Measurements from ENCODE around the gene ERF. TPM values are rescaled to one million over a fixed set of nuclear protein-coding genes. Genes with fewer than 3 reads are reported as not detected.
A peak's percentile ranks its signal among the peaks of the same experiment; 100 is the strongest.

The ERF gene
- total and polyA plus RNA-seq, 2 of the 8 experiments (the other 6 are each of a cell fraction or from before 2014, with no cell fraction given), result 43.7 to 62.7 TPM

DNA sequence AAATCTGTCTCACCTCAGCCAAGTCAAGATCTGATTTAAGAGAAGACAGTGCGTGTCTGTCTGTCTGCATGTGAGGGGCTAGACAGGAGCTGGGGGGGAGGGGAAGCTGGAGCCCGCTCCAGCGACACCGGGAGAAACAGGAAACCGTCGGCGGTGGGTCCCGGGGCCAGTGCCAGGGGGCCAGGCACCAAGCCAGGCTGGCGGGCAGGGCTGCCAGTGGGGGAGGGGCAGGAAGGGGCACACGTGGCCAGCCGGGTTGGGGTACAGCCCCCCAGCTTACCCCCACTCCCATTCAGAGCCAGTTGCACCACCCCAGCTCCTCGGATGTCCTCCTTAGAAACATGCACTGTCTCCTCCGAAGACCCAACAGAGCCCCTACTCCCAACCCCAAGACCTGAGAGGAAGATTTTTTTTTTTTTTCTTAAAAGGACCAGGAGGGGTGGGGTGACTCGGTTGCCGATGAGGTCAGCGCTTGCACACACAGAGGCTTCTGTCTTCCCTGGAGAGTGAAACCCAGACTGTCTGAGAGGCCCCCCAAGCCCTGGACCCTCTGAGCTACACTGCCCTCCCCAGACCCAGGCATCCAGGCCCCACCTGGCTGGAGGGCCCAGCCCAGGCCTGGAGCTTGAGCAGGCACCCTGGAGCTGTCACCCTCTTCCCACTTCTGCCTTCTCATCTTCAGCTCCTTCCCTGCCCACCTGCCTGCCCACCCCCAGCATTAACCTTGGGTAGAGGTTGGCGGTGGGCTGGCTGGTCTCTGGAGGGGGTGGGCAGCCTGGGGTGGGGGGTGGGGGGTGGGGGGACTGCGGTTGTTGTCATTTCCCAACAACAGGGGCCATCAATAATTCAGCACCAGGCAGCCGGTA lies 4.0 kb downstream of the ERF start:
- peaks cover 4 to 33% of the 10 kb centered on the region in 2 experiments; a peak in 3 of 4 replicates for H3K79me2 ChIP-seq (ENCODE audit: control insufficient read depth in 1 of 2, insufficient read depth in 2 of 2, low read length in 2 of 2)

More for the DNA sequence above, 4.0 kb downstream of the ERF start:
- Histone ChIP-seq H4K91ac (replicated peaks; ENCODE audit: insufficient read length, low read length) (no peak overlapping the region), H2AFZ (ENCODE audit: low read length) (no peak overlapping the region), H2BK12ac (ENCODE audit: low read depth, low read length) (no peak overlapping the region), H3K4me3 (ENCODE audit: extremely low read depth in 1 of 4, insufficient read depth in 2 of 4, low read depth in 3 of 4, low read length in 4 of 4) (no peak overlapping the region), H3K9me3 (ENCODE audit: insufficient read depth in 2 of 2, low read depth in 1 of 2, low read length in 1 of 2) (no peaks in the 10 kb centered on the region), H3K4me2 (ENCODE audit: insufficient read depth in 1 of 2, low read depth in 2 of 2, low read length in 2 of 2) (peak overlapping the region in 1 of 2 experiments; percentile 87; a peak in 1 of 4 replicates), H3K23me2 (ENCODE audit: low read depth, low read length) (peaks cover 13% of the 10 kb centered on the region; the same call in 1 of the 2 replicates), H4K8ac (ENCODE audit: extremely low read depth, insufficient read depth, low read length) (no peak overlapping the region), H2AK5ac (ENCODE audit: low read depth, low read length) (no peak overlapping the region; the same call in 1 of the 2 replicates), H2BK5ac (ENCODE audit: low read depth, low read length) (0 out of 2 replicates have a peak overlapping the region, but pooled peaks have one; percentile 49), H3K18ac (ENCODE audit: extremely low read depth, low read length) (no peak overlapping the region; the same call in 1 of the 2 replicates), H3K79me1 (ENCODE audit: low read depth, low read length) (peaks cover 15% of the 10 kb centered on the region), H3K4me1 (replicated peaks in 1 of 4; ENCODE audit: control insufficient read depth in 3 of 4, insufficient read depth in 4 of 4, low read length in 3 of 4) (peaks cover 11 to 34% (median 22%) of the 10 kb centered on the region in 4 experiments), H3K27ac (ENCODE audit: low read depth, low read length) (no peak overlapping the region), H3K56ac (replicated peaks; ENCODE audit: insufficient read length, low read depth, low read length) (no peak overlapping the region), H3K23ac (ENCODE audit: insufficient read length) (no peak overlapping the region), H2BK15ac (ENCODE audit: low read length) (no peak overlapping the region), H3K27me3 (replicated peaks in 1 of 4; ENCODE audit: control insufficient read depth in 3 of 4, extremely low read depth in 1 of 4, insufficient read depth in 3 of 4, low read length in 3 of 4) (no peaks in the 10 kb centered on the region), H2BK120ac (replicated peaks; ENCODE audit: low read depth, low read length) (no peak overlapping the region), H4K20me1 (replicated peaks in 1 of 2; ENCODE audit: control insufficient read depth in 1 of 2, insufficient read depth in 2 of 2, low read length in 2 of 2) (peaks cover 6 to 19% of the 10 kb centered on the region in 2 experiments), H2BK20ac (ENCODE audit: low read length) (no peak overlapping the region), H4K5ac (ENCODE audit: insufficient read length, low read depth, low read length) (no peak overlapping the region), H3K9ac (replicated peaks in 1 of 4; ENCODE audit: extremely low read depth in 1 of 4, low read depth in 3 of 4, low read length in 3 of 4) (no peak overlapping the region; a peak in 1 of 7 replicates), H3K4ac (replicated peaks; ENCODE audit: insufficient read length, low read depth, low read length) (no peak overlapping the region), H3K36me3 (ENCODE audit: control insufficient read depth in 2 of 4, insufficient read depth in 4 of 4, low read length in 3 of 4) (peaks cover 0 to 20% (median 4%) of the 10 kb centered on the region in 4 experiments; a peak in 4 of 8 replicates), H3K14ac (ENCODE audit: insufficient read length) (no peak overlapping the region)
- ChIA-PET CTCF (ENCODE audit: partially characterized antibody) (interaction anchor here (0.6 to 11.8 kb wide), 9 partner anchors 8 to 697 kb away, joined by 3 to 260 read pairs (median 4); partner anchors contain the start of gene GSK3A), POLR2A (ENCODE audit: partially characterized antibody) (interaction anchor here (0.5 to 4.4 kb wide), 11 partner anchors 8 to 140 kb away, joined by 3 to 15 read pairs (median 5); partner anchors contain the start of genes PAFAH1B3 and PRR19)
- TF ChIP-seq BCL11A (IDR thresholded peaks at IDR 0.05; ENCODE audit: low read depth in 2 of 2, low read length in 2 of 2), result no peak
- no peak for TF ChIP-seq NANOG (IDR thresholded peaks at IDR 0.05; ENCODE audit: insufficient read depth, low read depth, low read length, poor library complexity, severe bottlenecking)
- TF ChIP-seq RNF2 (IDR thresholded peaks at IDR 0.05; ENCODE audit: borderline replicate concordance, low read depth, low read length, missing control alignments, poor library complexity, severe bottlenecking), result no peak
- no peak for TF ChIP-seq SIRT6 (IDR thresholded peaks at IDR 0.05; ENCODE audit: low read length)
- TF ChIP-seq TCF12 (IDR thresholded peaks at IDR 0.05; ENCODE audit: low read depth, low read length), result no peak
- DNase-seq (ENCODE audit: low read depth in 1 of 2, low spot score in 2 of 2) (no peak), FAIRE-seq (no peak)
- 80% methylated on average over 13 of the region's 19 CpGs; no CpG with 5 or more reads in 1 of the 2 experiments for WGBS, 2 experiments (ENCODE audit: extremely low coverage in 1 of 2, insufficient coverage in 1 of 2, insufficient read length in 1 of 2, insufficient replicate concordance in 2 of 2, low coverage in 1 of 2, low lambda C conversion rate in 2 of 2, missing lambda C conversion rate in 1 of 2)
